Parathyroid adenoma (tissue), 2 donors: ENCODE measurements around the gene TTLL8.

Experiments used
- H2AFZ ChIP-seq: fragments of 300-600 bp; sonication (generic); one replicate; pipeline ENCODE4 v1.7.0; 2017; ENCODE audit warnings: antibody characterized with exemption, mild to moderate bottlenecking
- H3K27ac ChIP-seq: fragments of 300-600 bp; sonication (generic); one replicate; pipeline ENCODE4 v1.7.0; 2017
- H3K27me3 ChIP-seq: fragments of 300-600 bp; sonication (generic); one replicate; pipeline ENCODE4 v1.7.0; 2017; ENCODE audit warnings: low read length; ENCODE audit not compliant: control insufficient read depth, insufficient read depth
- H3K36me3 ChIP-seq: fragments of 300-600 bp; sonication (generic); one replicate; pipeline ENCODE4 v1.7.0; 2017; ENCODE audit warnings: low read length; ENCODE audit not compliant: control insufficient read depth, insufficient read depth
- H3K4me1 ChIP-seq: fragments of 300-600 bp; sonication (generic); one replicate; pipeline ENCODE4 v1.7.0; 2017; ENCODE audit warnings: control low read depth
- H3K4me2 ChIP-seq: fragments of 300-600 bp; sonication (generic); one replicate; pipeline ENCODE4 v1.7.0; 2017; ENCODE audit warnings: low read length
- H3K4me3 ChIP-seq: fragments of 300-600 bp; sonication (generic); one replicate; pipeline ENCODE4 v1.7.0; 2017; ENCODE audit warnings: low read depth, low read length
- H3K79me2 ChIP-seq: fragments of 300-600 bp; sonication (generic); one replicate; pipeline ENCODE4 v1.7.0; 2017; ENCODE audit warnings: control low read depth
- H3K9ac ChIP-seq: fragments of 300-600 bp; sonication (generic); one replicate; pipeline ENCODE4 v1.7.0; 2017; ENCODE audit warnings: mild to moderate bottlenecking
- H3K9me3 ChIP-seq: fragments of 300-600 bp; sonication (generic); one replicate; pipeline ENCODE4 v1.7.0; 2017; ENCODE audit warnings: low read length; ENCODE audit not compliant: control insufficient read depth
- CTCF ChIP-seq: fragments of 300-600 bp; sonication (generic); IDR thresholded peaks from one replicate; pipeline ENCODE4 v1.7.0; 2017; ENCODE audit warnings: antibody characterized with exemption, mild to moderate bottlenecking
- donor health status: primary hyperparathyroidism.

The TTLL8 gene

GRCh38 chr22:50017701-50018224 lies 40.3 kb downstream of the TTLL8 start:
- no peaks in the 10 kb centered on the region for H3K27me3 ChIP-seq
- no peak overlapping the region for H3K27ac ChIP-seq
- H3K4me3 ChIP-seq: no peak overlapping the region
- H3K9ac ChIP-seq: no peak overlapping the region
- H3K4me2 ChIP-seq: no peak overlapping the region
- H2AFZ ChIP-seq: no peak overlapping the region
- TF ChIP-seq CTCF: no peak
- no peaks in the 10 kb centered on the region for H3K4me1 ChIP-seq
- no peaks in the 10 kb centered on the region for H3K36me3 ChIP-seq
- H3K79me2 ChIP-seq: no peaks in the 10 kb centered on the region
- no peaks in the 10 kb centered on the region for H3K9me3 ChIP-seq

GRCh38 chr22:50016988-50017700 lies 41.0 kb downstream of the TTLL8 start:
- peaks cover 3% of the 10 kb centered on the region for H3K27me3 ChIP-seq
- no peaks in the 10 kb centered on the region for H3K79me2 ChIP-seq
- no peak overlapping the region for H3K4me2 ChIP-seq
- H3K9me3 ChIP-seq: no peaks in the 10 kb centered on the region
- no peak overlapping the region for H3K4me3 ChIP-seq
- no peaks in the 10 kb centered on the region for H3K36me3 ChIP-seq
- H3K4me1 ChIP-seq: no peaks in the 10 kb centered on the region
- H2AFZ ChIP-seq: no peak overlapping the region
- no peak for TF ChIP-seq CTCF
- no peak overlapping the region for H3K9ac ChIP-seq
- H3K27ac ChIP-seq: no peak overlapping the region

- no peaks in the 10 kb centered on the region for H3K9me3 ChIP-seq
- no peak for TF ChIP-seq CTCF
- no peak overlapping the region for H3K4me3 ChIP-seq
- H3K4me2 ChIP-seq: no peak overlapping the region
- no peak overlapping the region for H3K9ac ChIP-seq
- H2AFZ ChIP-seq: no peak overlapping the region
- H3K79me2 ChIP-seq: no peaks in the 10 kb centered on the region
- no peaks in the 10 kb centered on the region for H3K36me3 ChIP-seq
- H3K4me1 ChIP-seq: no peaks in the 10 kb centered on the region
- H3K27me3 ChIP-seq: peaks cover 9% of the 10 kb centered on the region
- no peak overlapping the region for H3K27ac ChIP-seq
These were observed 41.6 kb downstream of the TTLL8 start for GRCh38 chr22:50016308-50016987.

- Histone ChIP-seq H3K9me3 (no peaks in the 10 kb centered on the region), H3K9ac (no peak overlapping the region), H3K36me3 (no peaks in the 10 kb centered on the region), H3K27ac (no peak overlapping the region), H3K4me3 (no peak overlapping the region), H3K4me2 (no peak overlapping the region), H2AFZ (no peak overlapping the region), H3K79me2 (no peaks in the 10 kb centered on the region), H3K4me1 (no peaks in the 10 kb centered on the region), H3K27me3 (peaks cover 10% of the 10 kb centered on the region)
- TF ChIP-seq CTCF: no peak
These were observed 42.4 kb downstream of the TTLL8 start for GRCh38 chr22:50015451-50016307.
